ENCODE data around the gene ZNF304. TPM values are rescaled to one million over a fixed set of nuclear protein-coding genes. Genes with fewer than 3 reads are reported as not detected.

ZNF304 gene
- total RNA-seq, 1 experiment from 2014 or later = 11.4 TPM

DNA sequence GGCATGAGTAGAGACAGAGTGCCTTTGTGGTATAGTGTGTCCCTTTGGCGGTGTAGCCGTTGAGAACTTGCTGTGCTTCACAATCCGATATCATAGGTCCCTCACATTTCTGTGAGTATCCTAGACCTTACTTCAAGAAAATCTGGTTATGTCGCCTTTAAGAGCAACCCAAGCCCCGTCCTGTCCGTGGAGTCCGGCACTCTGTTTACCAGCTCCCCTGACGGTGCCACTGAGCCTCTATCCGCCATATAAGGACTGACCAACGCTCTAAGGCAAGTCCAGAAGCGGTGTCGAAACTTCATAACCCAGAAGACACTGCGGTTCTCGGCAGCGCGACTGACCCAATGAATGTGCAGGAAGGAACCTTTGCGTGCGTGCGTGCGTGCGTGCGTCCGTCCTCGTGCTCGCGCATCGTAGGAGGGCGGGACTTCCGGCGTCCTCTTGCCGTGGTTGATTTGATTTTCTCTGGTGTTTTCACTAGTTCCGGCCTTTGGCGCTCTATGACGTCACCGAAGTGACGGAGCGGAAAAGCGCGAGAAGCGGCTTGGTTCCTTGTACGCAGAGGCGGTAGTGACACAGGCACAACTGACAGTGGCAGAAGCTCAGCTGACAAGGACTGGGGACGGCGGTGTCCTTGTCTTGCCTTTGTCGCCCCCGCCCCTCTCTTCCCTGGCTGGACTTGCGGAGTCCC is 12.1 kb downstream of the ZNF304 start, which contains the start of the genes TRAPPC2B and ZNF547:
TSS of gene TRAPPC2B (plus strand) at position 555 of the 691 bp plus-strand sequence. CDS start 1,283 bp downstream, outside the sequence.
TSS of gene ZNF547 (plus strand) at position 555 of the 691 bp plus-strand sequence. CDS start 5,005 bp downstream, outside the sequence.
- Histone ChIP-seq H3K36me3 (ENCODE audit: low read depth) (peaks cover 6% of the 10 kb centered on the region; the same call in 1 of the 2 replicates), H3K79me2 (ENCODE audit: low read depth) (peaks cover 23% of the 10 kb centered on the region), H3K4me3 (peak within 1 kb of the TSS; percentile 72), H3K9me2 (ENCODE audit: insufficient read depth) (no peaks in the 10 kb centered on the region), H3K4me2 (peak within 1 kb of the TSS; percentile 71), H2AFZ (peak within 1 kb of the TSS; percentile 96), H3K27me3 (ENCODE audit: insufficient read depth, low read depth) (no peaks in the 10 kb centered on the region), H3K9me3 (ENCODE audit: insufficient read depth, low read depth) (peaks cover 5% of the 10 kb centered on the region; the same call in 1 of the 2 replicates), H3F3A (ENCODE audit: insufficient read depth, low read depth) (peaks cover 9% of the 10 kb centered on the region), H3K4me1 (replicated peaks; ENCODE audit: insufficient read depth) (peaks cover 6% of the 10 kb centered on the region; the same call in 1 of the 2 replicates), H4K20me1 (ENCODE audit: insufficient read depth) (no peaks in the 10 kb centered on the region), H3K27ac (peak within 1 kb of the TSS; percentile 47)
- intact Hi-C loops (cut with micrococcal nuclease; ENCODE audit: unreplicated experiment) = loop anchor here (1.0 kb wide), 3 partner anchors 26 to 83 kb away; partner anchors contain the start of genes ZNF460, ZNF548 and ZNF749
- no peak for TF ChIP-seq EZH2 (IDR thresholded peaks at IDR 0.05; ENCODE audit: low read depth)
- TF ChIP-seq, protein P1, sequence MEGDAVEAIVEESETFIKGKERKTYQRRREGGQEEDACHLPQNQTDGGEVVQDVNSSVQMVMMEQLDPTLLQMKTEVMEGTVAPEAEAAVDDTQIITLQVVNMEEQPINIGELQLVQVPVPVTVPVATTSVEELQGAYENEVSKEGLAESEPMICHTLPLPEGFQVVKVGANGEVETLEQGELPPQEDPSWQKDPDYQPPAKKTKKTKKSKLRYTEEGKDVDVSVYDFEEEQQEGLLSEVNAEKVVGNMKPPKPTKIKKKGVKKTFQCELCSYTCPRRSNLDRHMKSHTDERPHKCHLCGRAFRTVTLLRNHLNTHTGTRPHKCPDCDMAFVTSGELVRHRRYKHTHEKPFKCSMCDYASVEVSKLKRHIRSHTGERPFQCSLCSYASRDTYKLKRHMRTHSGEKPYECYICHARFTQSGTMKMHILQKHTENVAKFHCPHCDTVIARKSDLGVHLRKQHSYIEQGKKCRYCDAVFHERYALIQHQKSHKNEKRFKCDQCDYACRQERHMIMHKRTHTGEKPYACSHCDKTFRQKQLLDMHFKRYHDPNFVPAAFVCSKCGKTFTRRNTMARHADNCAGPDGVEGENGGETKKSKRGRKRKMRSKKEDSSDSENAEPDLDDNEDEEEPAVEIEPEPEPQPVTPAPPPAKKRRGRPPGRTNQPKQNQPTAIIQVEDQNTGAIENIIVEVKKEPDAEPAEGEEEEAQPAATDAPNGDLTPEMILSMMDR (conservative IDR thresholded peaks at IDR 0.05) = no peak
- CTCF ChIA-PET = interaction anchor here (0.6 kb wide), 2 partner anchors 27 to 49 kb away, joined by 3 to 8 read pairs; partner anchors contain the start of gene ZNF548
- peak; percentile 99 for DNase-seq
- no TSS peak for BruUV-seq (replicated peaks)
- POLR2A ChIA-PET (ENCODE audit: unreplicated experiment) = interaction anchor here (0.8 to 1.3 kb wide), 2 partner anchors 29 to 61 kb away, joined by 8 to 9 read pairs; no protein-coding TSS in a partner anchor

DNA sequence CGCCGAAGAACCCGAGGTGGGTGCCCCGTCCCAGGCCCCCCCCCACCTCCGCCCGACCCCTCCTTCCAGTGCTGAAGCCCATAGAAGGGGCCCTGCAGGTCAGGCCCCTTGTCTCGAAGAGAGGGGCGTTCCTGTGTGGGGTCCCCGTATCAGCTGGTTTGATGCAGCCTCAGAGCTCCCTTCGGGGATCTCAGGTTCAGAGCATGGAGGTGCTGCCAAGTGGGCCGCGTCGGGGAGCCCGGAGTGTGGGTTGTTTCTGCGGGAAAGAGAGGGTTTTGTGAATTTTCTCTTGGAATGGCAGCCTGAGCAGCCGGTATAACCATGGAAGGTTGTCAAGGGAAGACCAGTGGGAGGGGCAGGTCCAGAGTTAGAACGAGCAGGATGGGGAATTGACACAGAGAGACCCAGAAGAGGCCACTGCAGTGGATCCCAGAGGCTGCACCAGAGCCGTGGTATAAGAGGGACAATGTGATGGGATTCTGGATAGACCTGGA is 12.7 kb downstream of the ZNF304 start:
- intact Hi-C loops (cut with micrococcal nuclease; ENCODE audit: unreplicated experiment) = loop anchor here (1.0 kb wide), 3 partner anchors 26 to 83 kb away; partner anchors contain the start of genes ZNF460, ZNF548 and ZNF749
- ChIA-PET CTCF (interaction anchor here (0.6 kb wide), 2 partner anchors 26 to 49 kb away, joined by 3 to 8 read pairs; partner anchors contain the start of gene ZNF548), POLR2A (ENCODE audit: unreplicated experiment) (interaction anchor here (1.3 kb wide), 1 partner anchor 62 kb away, joined by 8 read pairs; no protein-coding TSS in a partner anchor)
- no peaks in the 10 kb centered on the region for H3K9me2 ChIP-seq (ENCODE audit: insufficient read depth)
- H3K27ac ChIP-seq = peak overlapping the region; percentile 47
- H3K4me1 ChIP-seq (replicated peaks; ENCODE audit: insufficient read depth) = peaks cover 6% of the 10 kb centered on the region; the same call in 1 of the 2 replicates
- H3K79me2 ChIP-seq (ENCODE audit: low read depth) = peaks cover 23% of the 10 kb centered on the region
- H4K20me1 ChIP-seq (ENCODE audit: insufficient read depth) = no peaks in the 10 kb centered on the region
- H3K36me3 ChIP-seq (ENCODE audit: low read depth) = peaks cover 1% of the 10 kb centered on the region; the same call in 1 of the 2 replicates
- no peak for TF ChIP-seq EZH2 (IDR thresholded peaks at IDR 0.05; ENCODE audit: low read depth)
- TF ChIP-seq, protein P1 (conservative IDR thresholded peaks at IDR 0.05) = no peak
- H3K4me2 ChIP-seq = peak overlapping the region; percentile 71
- H3K9me3 ChIP-seq (ENCODE audit: insufficient read depth, low read depth) = peaks cover 5% of the 10 kb centered on the region; the same call in 1 of the 2 replicates
- no peaks in the 10 kb centered on the region for H3K27me3 ChIP-seq (ENCODE audit: insufficient read depth, low read depth)
- peak overlapping the region; percentile 71 for H2AFZ ChIP-seq
- peak overlapping the region; percentile 72 for H3K4me3 ChIP-seq
- peaks cover 9% of the 10 kb centered on the region for H3F3A ChIP-seq (ENCODE audit: insufficient read depth, low read depth)
- DNase-seq = no peak
- BruUV-seq (replicated peaks) = no TSS peak

DNA sequence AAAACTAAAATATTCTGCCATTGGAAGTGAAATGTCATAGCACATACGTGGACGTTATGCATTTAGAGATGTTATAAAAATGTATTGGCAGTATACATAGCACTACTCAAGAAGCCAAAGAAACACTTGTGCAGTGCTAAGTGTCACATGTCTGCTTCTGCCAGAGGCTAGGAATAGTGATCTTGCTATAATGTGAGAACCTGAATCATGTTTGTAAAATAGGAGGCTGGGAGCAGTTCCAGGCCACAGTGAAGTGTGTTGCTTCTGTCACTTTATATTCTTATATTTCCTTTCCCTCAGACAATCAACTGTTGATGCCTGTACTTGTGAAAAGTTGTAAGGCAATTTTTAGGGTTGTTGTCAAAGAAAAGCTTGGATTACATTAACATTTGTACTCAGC is 15.7 kb downstream of the ZNF304 start:
- intact Hi-C loops (cut with micrococcal nuclease; ENCODE audit: unreplicated experiment) = no loop called here
- BruUV-seq (replicated peaks) = no TSS peak
- POLR2A ChIA-PET (ENCODE audit: unreplicated experiment) = no interaction called here

More for the DNA sequence above, 15.7 kb downstream of the ZNF304 start:
- no peaks in the 10 kb centered on the region for H3K9me2 ChIP-seq (ENCODE audit: insufficient read depth)
- H3K4me3 ChIP-seq = no peak overlapping the region
- H4K20me1 ChIP-seq (ENCODE audit: insufficient read depth) = no peaks in the 10 kb centered on the region
- H3K9me3 ChIP-seq (ENCODE audit: insufficient read depth, low read depth) = peaks cover 5% of the 10 kb centered on the region; the same call in 1 of the 2 replicates
- H3K27me3 ChIP-seq (ENCODE audit: insufficient read depth, low read depth) = no peaks in the 10 kb centered on the region
- TF ChIP-seq EZH2 (IDR thresholded peaks at IDR 0.05; ENCODE audit: low read depth) = no peak
- TF ChIP-seq, protein P1 (conservative IDR thresholded peaks at IDR 0.05) = no peak
- no peak overlapping the region for H3K27ac ChIP-seq
- peaks cover under 1% of the 10 kb centered on the region; the same call in 1 of the 2 replicates for H3K36me3 ChIP-seq (ENCODE audit: low read depth)
- H3F3A ChIP-seq (ENCODE audit: insufficient read depth, low read depth) = no peaks in the 10 kb centered on the region
- H3K79me2 ChIP-seq (ENCODE audit: low read depth) = peaks cover 23% of the 10 kb centered on the region
- no peak for DNase-seq
- CTCF ChIA-PET = interaction anchor here (0.6 kb wide), 1 partner anchor 114 kb away, joined by 11 read pairs; no protein-coding TSS in a partner anchor
- H3K4me2 ChIP-seq = no peak overlapping the region
- H2AFZ ChIP-seq = no peak overlapping the region
- H3K4me1 ChIP-seq (replicated peaks; ENCODE audit: insufficient read depth) = peaks cover 6% of the 10 kb centered on the region; the same call in 1 of the 2 replicates
